PFSK-1 (cell line): Measurements from ENCODE around the gene LAMA3.

Source experiments
- FOXP2 ChIP-seq: optimal IDR thresholded peaks from 2 replicates; pipeline ENCODE3; 2011; ENCODE audit warnings: borderline replicate concordance, control low read depth, inconsistent platforms; ENCODE audit not compliant: insufficient read depth; ENCODE audit errors: extremely low read length, extremely low read depth
- POLR2AphosphoS5 ChIP-seq: IDR thresholded peaks from 2 replicates; pipeline ENCODE4 v1.6.1; 2012; ENCODE audit warnings: low read depth, mild to moderate bottlenecking, control low read depth, low read length, moderate library complexity
- SIN3A ChIP-seq: IDR thresholded peaks from 2 replicates; pipeline ENCODE4 v1.6.1; 2012; ENCODE audit warnings: mild to moderate bottlenecking, low read length, moderate library complexity, borderline replicate concordance; ENCODE audit not compliant: insufficient read depth
- TAF1 ChIP-seq: IDR thresholded peaks from 2 replicates; pipeline ENCODE4 v1.6.1; 2012; ENCODE audit warnings: low read length, control low read depth, borderline replicate concordance; ENCODE audit not compliant: insufficient read depth
- TF ChIP-seq, protein P1 (sequence below), 2 experiments: IDR thresholded peaks; 2 replicates each; pipeline versions ENCODE4 v1.6.1 to v1.8.0; 2011 to 2012; ENCODE audit warnings: low read depth in 2 of 2, low read length in 2 of 2, control low read depth in 1 of 2, inconsistent platforms in 1 of 2, mild to moderate bottlenecking in 1 of 2, moderate library complexity in 1 of 2; ENCODE audit not compliant: insufficient read depth in 1 of 2

LAMA3 gene

DNA sequence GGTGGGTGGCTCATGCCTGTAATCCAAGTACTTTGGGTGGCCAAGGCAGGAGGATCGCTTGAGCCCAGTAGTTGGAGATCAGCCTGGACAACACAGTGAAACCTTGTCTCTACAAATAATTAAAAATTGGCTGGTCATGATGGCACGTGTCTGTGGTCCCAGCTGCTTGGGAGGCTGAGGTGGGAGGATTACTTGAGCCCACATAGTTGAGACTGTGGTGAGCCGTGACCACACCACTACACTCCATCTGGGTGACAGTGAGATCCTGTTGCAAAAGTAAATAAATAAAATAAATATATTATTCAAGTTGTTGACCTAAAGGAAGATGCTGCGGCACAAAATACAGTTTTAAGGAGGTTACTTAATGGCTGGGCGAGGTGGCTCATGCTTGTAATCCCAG, 72.7 kb downstream of the LAMA3 start:
- TF ChIP-seq FOXP2 = no peak

DNA sequence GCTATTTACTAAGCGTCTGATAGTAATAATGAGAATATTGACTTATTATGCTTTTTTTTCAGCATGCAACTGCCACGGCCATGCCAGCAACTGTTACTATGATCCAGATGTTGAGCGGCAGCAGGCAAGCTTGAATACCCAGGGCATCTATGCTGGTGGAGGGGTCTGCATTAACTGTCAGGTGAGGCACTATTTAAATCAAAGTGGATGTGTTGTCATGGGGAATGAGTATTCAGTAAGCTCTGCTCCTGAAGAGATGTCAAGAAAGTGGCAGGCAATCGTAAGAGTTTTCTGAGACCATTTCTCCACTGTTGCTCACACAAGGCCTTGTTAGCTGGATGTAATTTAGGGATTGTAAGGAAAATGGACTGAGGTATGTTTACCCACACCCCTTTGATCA, 74.1 kb downstream of the LAMA3 start:
- TF ChIP-seq FOXP2 (no peak), SIN3A (no peak), TAF1 (no peak), POLR2AphosphoS5 (no peak)
- TF ChIP-seq, protein P1, sequence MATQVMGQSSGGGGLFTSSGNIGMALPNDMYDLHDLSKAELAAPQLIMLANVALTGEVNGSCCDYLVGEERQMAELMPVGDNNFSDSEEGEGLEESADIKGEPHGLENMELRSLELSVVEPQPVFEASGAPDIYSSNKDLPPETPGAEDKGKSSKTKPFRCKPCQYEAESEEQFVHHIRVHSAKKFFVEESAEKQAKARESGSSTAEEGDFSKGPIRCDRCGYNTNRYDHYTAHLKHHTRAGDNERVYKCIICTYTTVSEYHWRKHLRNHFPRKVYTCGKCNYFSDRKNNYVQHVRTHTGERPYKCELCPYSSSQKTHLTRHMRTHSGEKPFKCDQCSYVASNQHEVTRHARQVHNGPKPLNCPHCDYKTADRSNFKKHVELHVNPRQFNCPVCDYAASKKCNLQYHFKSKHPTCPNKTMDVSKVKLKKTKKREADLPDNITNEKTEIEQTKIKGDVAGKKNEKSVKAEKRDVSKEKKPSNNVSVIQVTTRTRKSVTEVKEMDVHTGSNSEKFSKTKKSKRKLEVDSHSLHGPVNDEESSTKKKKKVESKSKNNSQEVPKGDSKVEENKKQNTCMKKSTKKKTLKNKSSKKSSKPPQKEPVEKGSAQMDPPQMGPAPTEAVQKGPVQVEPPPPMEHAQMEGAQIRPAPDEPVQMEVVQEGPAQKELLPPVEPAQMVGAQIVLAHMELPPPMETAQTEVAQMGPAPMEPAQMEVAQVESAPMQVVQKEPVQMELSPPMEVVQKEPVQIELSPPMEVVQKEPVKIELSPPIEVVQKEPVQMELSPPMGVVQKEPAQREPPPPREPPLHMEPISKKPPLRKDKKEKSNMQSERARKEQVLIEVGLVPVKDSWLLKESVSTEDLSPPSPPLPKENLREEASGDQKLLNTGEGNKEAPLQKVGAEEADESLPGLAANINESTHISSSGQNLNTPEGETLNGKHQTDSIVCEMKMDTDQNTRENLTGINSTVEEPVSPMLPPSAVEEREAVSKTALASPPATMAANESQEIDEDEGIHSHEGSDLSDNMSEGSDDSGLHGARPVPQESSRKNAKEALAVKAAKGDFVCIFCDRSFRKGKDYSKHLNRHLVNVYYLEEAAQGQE (IDR thresholded peaks at IDR 0.05; ENCODE audit: insufficient read depth in 1 of 2, low read depth in 2 of 2, low read length in 2 of 2) = no peak

DNA sequence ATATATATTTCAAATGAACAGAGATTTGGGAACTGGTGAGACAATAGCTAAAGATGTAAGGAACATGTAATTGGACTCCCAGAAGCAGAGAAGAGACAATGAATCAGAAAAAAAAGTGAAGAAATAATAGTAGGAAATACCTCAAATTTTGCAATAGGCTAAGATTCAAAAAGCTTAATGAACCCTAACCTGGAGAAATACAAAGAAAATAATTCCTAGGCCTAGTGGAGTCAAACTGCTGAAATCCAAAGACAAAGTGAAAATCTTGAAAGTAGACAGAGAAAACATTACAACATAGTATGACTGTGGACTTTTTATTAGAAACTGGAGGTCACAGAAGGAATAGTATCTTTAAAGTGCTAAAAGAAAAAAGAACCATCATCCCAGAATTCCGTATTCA, 76.7 kb downstream of the LAMA3 start:
- TF ChIP-seq FOXP2 (no peak), TAF1 (no peak), POLR2AphosphoS5 (no peak), SIN3A (no peak)
- TF ChIP-seq, protein P1 (IDR thresholded peaks at IDR 0.05; ENCODE audit: insufficient read depth in 1 of 2, low read depth in 2 of 2, low read length in 2 of 2) = no peak

DNA sequence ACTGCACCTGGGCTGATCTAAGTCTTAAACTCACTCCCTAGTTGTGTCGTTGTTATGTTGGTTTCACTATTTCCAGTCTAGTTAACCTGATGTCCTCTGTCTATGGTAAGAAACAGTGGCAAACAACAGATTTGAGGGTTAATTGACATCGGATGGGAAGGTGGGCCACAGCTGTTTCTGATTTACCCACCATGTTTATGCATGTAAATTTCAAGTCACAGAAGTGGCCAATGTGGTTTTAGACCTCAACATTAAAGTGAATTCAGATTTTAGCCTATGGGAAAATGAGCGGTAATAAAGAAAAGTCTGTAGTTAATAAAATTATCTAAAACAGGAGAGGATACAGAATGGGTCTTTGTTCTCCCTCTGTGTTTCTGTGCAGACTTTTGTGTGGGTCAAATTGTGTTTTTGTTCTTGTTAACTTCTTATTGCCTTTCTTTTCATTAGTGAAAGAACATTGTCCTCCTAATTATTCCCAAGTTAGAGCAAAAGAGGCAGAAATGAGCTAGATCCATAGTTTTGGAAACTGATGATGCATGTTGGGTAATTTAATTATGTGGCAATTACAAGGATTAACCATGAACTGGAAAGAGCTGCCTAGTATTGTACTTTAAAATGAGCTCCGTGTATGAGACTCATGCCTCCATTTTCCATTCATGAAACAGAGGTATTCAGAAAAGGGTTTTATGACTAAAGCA, 83.2 kb downstream of the LAMA3 start:
- no peak for TF ChIP-seq POLR2AphosphoS5
- TF ChIP-seq TAF1 = peak; percentile 13; the same call in 1 of the 2 replicates

DNA sequence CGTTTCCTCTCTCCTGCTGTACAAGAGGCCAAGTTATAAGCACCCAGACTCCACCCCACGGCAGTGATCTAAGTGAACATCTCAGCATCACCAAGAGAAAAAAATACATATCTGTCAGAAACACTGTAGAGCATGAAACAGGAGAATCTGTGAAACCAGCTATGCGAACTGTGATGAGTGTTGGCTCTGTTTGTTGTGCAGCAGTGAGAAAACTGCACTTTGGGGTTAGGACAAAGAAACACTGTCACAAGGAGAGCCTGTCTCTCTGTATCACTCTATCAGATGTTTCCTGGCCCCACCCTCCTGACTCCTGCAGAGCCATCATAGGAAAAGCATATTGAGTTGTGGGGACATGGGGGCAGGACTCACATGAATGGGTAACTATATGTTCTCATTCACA, 87.1 kb downstream of the LAMA3 start:
- no peak for TF ChIP-seq SIN3A
- TF ChIP-seq, protein P1 (IDR thresholded peaks at IDR 0.05; ENCODE audit: insufficient read depth in 1 of 2, low read depth in 2 of 2, low read length in 2 of 2) = no peak
- no peak for TF ChIP-seq FOXP2
- TF ChIP-seq TAF1 = no peak

DNA sequence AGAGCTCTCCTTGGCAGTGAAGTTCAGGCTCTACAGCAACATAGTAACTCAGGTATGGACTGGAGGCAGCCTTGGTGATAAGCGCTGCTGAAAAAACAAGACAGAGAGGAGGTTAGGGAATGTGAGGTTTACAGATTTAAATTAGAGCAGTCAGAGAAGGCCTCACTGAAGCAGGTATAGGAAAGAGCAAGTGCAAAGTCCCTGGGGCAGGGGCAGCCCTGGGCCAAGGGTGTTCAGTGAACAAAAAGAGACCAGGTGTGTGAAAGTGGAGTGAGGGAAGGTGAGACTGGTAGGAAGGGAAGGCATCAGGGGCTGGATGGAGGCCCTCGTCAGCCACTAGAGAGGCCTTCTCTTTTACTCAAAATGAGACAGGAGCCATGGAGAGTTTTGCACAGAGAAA, 89.6 kb downstream of the LAMA3 start:
- TF ChIP-seq, protein P1 (IDR thresholded peaks at IDR 0.05; ENCODE audit: insufficient read depth in 1 of 2, low read depth in 2 of 2, low read length in 2 of 2) = no peak
- TF ChIP-seq FOXP2 (no peak), SIN3A (no peak), TAF1 (no peak), POLR2AphosphoS5 (no peak)
